Loucy (cell line): ENCODE results near the gene PROB1.
"Not testable (repeated sequence)": the region's sequence is repeated elsewhere in the genome, so short reads cannot be mapped to it uniquely, and the experiment has no call there.

ENCODE experiments used
- CTCF ChIP-seq: fragments of 200-600 bp; sonication (generic); conservative IDR thresholded peaks from 2 replicates; pipeline ENCODE4 v1.5.1; 2014; ENCODE audit warnings: mild to moderate bottlenecking, antibody characterized with exemption, low read length
- EZH2phosphoT487 ChIP-seq: fragments of 200-600 bp; IDR thresholded peaks from 2 replicates; pipeline ENCODE4 v1.6.1; 2018; ENCODE audit warnings: antibody characterized with exemption, mild to moderate bottlenecking, moderate library complexity, borderline replicate concordance

GRCh38 chr5:139345442-139345841 is 49.5 kb downstream of the PROB1 start:
- not testable (repeated sequence) for TF ChIP-seq CTCF, EZH2phosphoT487
